ENCODE data around the gene FANCG.

Gene FANCG

DNA sequence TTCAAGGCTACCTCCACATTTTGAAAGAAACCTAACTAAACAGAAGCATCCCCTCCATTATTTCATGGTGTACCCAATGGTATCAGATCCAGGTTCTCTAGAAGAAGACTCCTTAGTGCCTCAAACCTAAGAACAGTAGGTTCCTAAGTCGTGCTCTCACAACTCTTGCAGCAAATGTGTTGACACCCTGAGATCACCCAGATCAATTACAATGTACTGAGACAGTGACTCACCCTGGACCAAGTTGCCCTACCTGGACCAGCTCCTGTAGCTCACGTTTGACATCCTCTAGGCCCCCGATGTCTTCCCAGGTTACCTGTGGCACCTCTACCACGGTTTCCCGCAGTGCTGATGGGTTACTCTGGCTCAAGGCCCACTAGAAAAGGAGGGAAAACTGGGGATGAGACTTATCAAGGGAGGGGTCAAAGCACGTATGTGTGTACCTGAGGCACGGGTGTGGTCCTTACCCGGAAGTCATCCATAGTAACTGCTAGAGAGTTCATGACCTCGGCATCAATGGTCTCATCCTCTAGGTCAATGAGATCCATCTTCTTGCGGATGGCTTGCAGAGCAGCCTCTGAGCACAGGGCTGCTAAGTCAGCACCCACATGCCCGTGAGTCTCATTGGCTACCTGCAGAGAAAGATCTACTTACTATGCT is 19.1 kb downstream of the FANCG start:
- no peak for DNase-seq

DNA sequence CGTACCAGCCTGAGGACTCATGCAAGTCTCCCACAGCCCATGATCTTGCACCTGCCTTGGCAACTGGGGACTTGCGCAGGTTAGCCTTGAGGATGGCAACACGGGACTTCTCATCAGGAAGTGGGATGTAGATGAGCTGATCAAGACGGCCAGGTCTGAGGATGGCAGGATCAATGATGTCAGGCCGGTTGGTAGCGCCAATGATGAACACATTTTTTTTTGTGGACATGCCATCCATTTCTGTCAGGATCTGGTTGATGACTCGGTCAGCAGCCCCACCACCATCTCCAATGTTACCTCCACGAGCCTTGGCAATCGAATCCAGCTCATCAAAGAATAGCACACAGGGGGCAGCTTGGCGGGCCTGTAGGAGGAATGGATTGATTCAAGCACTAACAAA is 20.3 kb downstream of the FANCG start:
- no peak for DNase-seq

DNA sequence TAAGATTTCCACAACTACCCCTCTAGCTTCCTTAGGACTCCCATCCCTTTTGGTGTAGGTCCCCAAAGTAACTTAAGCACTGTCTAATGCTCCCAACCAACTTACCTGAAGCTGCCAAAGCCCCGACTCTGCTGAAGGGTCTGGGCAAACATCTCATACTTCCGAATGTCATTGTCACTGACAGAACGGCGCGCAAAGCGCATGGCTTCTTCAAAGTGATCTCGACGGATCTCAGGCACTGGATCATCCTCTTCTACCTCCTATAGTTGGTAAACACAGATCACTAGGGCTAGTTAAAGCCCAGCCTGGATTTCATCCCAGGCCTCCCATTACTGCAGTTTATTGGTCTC is 22.5 kb downstream of the FANCG start:
- DNase-seq: no peak

DNA sequence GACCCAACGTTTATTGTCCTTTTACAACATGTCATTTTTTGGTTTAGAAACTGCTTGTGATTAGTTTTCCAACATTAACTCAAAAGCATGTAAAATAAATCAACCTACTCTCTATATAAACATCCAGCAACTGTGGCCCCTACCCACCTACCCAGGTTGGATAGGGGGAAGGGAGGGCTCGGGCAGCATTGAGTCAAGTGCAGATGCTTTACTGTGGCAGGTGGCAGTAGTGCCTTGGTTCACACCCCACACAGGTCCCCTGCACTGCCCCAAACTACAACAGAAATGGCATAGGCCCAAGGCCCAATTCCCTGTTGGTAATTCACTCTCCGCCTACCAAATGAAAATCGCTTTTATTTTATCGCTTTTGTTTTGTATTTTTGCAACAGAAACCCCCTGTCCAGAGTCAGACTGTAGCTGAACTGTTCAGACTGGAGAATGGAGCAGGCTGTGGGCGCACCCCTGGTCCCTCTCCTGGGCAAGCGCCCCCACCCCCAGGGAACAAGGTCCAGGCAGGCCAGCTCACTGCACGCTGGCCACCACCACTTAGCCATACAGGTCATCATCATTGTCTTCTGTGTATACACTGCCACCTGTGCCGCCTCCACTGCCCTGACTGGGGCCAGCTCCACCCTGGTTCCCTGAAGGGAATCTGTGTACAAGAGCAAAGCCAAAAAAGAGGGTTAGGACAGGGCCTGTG is 23.0 kb downstream of the FANCG start:
- DNase-seq: no peak

DNA sequence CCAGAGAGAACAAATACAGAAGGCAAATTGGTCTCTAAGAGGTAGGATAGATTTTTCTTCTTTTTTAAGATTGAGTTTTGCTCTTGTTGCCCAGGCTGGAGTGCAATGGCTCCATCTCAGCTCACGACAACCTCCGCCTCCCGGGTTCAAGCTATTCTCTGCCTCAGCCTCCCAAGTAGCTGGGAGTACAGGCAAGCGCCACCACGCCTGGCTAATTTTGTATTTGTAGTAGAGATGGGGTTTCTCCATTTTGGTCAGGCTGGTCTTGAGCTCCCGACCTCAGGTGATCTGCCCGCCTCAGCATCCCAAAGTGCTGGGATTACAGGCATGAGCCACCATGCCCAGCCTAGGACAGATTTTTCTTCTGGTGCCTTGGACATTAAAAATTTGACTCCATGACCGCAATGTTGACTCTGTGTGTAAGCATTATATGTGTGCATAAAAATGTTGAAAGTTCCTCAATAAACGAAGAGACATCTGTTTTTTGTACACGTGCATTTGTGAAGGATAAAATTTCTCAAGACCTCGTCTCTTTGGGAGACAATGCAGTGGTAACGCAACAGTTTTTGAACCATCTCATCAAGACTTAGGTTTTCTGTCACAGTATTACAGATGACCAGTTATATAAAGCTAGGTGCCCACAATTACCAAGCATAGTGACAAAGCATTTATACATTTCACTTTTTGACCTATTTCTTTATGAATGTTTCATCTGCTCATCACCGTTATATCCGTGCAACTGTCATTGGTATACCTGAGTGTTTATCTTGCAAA is 24.7 kb downstream of the FANCG start:
- no peak for DNase-seq

DNA sequence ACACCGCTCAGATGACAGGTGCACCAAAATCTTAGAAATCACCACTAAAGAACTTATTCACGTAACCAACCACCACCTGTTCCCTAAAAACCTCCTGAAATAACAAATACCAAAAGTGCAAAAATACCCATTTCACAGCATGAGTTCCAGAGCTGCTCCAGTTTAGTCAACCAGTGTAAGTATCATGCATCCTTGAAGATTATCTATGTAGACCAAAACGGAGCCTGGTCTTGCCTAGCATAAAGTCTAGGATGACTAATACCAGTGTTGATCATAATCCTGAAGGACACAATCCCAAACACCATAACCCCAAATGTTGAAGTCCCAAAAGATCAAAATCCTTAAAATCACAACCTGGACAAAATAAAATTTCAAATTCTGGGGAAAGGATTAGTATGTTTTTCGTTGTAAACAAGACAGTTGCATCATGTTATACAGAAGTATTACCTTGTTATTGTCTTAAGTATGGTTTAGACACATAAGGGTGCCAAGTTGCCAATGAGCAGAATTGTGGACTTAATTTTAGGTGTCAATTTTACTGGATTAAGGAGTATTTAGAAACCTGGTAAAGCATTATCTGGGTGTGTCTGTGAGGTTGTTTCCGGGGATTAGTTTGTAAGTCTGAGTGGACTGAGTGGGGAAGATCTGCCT is 25.4 kb downstream of the FANCG start:
- DNase-seq: no peak

DNA sequence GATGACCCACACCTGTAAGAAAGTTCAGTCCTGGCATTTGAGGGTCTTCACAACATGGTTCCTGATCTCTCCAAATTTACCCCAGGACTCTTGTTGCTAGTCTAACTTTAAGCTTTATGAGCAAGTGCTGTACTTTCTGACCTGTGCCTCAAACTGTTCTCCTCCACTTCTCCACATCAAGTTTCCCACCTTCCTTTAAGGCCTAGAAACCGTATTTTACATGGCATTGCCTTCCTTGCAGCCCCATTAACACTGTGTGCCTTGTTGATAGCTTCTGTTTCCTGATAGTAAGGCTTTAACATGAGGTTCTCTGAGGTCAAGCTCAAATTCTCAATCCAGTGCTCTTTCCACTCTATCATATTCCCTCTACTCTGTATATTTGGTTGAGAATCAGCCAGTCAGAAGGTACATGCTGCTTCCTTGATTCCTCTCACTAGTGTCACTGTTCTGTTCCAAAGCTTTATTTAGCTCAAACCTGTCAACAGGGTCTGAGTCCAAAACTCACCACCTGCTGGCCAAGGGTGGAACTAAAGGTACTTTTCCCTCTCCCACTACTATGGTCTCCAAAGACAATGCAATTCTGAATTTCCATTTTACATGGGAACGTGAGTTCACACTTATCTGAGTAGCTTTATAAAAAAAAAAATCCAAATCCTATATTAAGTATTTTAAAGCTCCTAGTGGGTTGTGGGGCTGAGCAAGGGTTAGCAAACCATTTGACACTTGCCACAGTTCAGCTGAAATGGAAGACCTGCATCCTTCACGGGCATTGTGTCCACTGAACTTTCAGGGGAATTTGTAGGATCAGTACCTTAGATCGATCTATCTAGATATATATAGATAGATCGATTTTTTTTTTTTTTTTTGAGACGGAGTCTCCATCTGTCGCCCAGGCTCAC is 28.4 kb downstream of the FANCG start:
- DNase-seq: peak in 2 of 3 experiments; percentile 9 to 32

DNA sequence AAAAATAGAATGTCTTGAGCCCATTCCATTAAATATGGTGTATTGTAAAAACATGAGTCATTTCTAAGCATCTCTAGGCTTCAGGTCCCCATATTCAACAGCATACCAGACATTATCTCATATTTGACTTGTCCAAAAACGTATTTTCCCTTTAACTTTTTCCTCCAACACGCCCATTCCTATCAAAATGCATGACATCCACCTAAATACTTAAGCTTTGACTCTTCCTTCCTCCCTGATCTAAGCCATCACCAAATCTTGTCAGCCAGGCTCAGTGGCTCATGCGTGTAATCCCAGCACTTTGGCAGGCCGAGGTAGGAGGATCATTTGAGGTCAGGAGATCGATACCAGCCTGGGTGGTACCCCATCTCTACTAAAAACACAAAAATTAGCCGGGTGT is 31.2 kb downstream of the FANCG start:
- DNase-seq: no peak

DNA sequence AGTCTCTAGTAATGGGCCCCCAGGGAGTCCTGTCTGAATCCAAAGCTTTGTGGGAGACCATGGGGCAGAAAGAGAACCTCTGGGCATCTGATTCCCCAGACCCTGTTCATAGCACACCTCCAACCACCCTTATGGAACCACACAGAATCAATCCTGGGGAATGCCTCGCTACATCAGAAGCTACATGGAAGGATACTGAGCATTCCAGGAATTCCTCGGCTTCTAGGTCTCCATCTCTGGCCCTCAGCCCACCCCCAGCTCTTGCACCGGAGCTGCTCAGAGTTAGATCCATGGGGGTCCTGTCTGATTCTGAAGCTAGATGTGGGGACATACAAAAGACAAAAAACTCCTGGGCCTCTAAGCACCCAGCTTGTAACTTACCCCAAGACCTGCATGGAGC is 35.7 kb downstream of the FANCG start:
- DNase-seq: no peak

DNA sequence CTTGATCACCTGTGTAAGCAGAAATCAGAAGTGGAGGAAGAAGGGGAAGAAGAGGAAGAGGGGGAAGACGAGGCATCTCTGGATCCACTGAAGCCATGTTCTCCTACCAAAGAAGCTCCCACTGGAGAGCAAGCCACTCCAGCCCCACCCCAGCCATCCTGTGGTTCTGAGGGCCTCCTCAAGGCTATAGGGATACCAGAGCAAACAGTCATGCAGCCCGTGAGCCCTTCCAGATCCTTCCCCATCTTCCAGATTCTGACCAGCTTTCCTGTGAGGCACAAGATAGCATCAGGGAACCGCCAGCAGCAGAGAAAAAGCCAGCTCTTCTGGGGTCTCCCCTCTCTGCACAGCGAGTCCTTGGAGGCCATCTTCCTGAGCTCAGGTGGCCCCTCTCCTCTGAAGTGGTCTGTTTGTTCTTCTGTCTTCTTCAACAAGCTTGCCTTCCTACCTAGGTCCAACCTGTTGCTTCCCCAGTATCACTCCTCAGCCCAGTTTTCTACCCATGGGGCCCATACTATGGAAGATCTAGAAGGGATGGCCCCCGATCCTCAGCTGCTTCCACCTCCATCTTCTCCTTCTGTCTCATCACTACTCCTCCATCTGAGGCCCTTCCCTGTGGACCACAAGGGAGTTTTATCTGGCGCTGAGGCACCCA is 36.7 kb downstream of the FANCG start:
- no peak for DNase-seq

DNA sequence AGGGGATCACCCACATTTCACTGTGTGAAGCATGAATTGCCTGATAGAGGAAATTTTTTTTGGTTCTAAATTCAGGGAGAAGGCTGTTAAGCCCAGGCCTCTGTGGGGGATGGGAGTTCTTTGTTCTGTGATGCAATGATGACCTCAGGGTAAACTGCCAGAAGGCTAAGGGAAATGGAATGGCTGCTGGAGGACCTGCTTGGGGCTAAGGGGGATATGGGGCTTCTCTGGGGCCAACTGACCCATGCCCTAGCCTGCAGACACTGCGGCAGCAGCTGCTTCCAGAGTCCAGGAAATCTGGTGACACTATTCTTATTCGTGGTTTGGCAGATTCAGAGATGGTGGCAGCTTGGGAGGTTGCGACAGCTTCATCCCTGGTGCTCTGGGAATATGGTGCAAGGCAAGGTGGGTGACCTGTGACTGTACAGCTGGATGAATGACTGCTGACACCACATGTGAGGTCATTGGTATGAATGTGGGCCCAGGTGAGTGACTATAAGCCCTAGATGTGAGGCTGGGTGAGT is 37.6 kb downstream of the FANCG start:
- no peak for DNase-seq

DNA sequence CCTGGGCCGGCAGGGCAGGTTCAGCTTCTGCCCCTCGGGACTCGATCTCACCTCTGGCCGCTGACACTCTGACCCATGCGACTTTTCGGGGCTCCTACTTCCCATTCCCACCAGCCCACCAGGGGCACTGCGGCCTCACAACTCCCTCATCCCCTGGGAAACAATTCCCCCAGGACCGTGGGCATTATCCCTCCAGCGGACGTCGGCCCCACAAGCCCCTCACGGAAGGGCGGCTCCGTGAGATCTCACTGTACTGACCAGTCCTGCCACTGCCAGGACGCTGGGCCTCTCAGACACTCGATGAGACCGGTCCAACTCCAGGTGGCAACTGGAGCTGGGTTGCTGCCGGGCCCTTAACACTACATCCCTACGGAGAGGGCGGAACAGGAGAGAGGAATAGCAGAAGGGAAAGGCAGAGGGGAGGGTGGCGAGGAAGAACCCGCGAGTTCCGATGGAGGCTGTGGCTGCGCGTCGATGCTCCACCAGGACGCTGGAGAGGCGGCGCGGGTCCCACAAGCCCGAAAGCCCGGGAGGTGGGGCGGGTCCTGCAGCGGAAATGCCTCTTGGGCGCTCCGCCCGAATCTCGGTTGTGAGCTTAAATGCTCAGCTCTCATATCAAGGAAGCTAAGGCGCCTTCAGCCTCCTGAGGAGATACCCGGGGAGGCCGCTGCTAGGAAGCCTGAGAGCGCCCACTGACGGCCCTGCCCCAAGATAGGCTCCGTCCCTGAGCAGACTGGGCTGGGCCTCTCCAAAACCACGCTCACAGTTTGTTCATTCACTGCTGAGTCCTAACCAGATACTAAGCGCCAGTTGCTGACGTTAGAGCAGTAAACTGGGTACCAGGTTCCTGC is 43.7 kb downstream of the FANCG start:
- no peak for DNase-seq

DNA sequence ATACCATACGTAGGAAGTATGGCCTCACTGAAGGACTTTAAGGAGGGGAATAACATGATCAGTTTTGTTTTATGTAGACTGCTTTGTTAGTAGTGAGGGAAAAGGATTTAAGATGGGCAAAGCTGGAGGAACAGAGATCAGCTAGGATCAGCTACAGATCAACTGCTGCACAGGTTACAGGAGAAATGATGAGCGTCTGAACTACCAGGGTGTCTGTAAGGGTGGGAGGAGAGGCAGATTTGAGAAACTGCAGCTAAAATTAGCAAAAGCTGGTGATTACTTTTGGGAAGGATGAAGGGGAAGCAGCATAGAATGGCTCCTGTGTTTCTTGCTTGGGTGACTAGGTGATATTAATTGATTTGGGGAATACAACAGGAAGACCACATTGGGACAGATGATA is 46.6 kb downstream of the FANCG start:
- no peak for DNase-seq

DNA sequence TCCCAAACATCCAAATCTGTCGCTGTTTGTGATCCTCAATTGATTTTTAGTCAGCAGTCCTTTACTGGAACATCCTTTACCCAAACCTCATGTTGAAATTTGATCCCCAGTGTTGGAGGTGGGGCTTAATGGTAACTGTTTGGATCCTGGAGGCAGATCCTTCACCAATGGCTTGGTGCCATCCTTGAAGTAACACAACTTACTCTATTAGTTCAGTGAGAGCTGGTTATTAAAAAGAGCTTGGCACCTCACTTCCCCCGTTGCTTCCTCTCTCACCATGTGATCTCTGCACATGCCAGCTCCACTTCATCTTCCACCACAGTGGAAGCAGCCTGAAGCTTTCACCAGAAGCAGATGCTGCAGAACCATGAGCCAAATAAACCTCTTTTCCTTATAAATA is 49.9 kb downstream of the FANCG start:
- no peak for DNase-seq

DNA sequence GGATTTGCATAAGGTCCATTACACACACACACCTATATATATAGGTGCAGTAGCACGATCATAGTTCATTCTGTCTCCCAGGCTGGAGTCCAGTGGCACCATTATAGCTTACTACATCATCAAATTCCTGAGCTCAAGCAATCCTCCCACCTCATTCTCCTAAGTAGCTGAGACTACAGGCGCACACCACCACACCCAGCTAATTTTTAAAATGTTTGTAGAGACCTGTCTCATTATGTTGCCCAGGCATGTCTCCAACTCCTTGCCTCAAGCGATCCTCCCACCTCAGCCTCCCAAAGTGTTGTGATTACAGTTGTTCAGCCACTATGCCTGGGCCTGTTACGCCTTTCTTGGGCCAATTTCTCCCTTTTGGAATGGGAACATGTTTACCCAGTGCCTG is 50.5 kb downstream of the FANCG start:
- DNase-seq: no peak

DNA sequence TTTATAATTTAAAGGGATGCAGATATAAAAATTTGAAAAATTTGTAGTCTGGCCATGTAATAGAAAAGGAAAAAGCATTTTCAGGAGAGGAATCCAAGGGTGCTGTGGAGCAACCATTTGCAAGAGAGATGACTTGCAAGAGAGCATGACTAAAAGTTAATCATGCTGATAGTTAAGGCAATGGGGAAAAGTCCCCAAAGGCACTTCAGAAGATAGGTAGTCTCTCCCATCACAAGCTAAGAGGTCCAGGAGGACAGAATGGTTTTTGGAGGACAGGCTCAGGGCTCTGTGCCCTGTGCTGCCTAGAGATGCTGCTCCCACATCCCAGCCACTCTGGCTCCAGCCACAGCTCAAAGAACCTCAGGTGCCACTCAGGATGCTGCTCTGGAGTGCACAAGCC is 51.4 kb downstream of the FANCG start:
- DNase-seq: no peak

DNA sequence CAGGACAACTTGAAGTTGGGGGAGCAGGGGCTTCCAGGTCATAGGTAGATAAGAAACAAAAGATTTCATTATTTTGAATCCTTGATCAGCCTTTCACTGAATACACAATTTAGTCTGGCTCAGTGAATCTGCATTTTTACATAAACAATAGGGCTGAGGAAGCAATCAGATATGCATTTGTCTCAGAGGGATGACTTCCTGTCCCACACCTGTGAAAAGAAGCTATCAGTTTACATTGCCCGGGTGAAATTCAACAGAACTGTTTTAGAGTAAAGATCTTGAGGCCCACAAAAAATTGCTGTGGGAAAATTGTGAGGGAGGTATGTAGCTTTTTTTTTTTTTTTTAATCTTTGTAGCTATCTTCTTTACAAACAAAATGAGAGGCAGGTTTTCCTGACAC is 51.9 kb downstream of the FANCG start:
- DNase-seq: no peak

DNA sequence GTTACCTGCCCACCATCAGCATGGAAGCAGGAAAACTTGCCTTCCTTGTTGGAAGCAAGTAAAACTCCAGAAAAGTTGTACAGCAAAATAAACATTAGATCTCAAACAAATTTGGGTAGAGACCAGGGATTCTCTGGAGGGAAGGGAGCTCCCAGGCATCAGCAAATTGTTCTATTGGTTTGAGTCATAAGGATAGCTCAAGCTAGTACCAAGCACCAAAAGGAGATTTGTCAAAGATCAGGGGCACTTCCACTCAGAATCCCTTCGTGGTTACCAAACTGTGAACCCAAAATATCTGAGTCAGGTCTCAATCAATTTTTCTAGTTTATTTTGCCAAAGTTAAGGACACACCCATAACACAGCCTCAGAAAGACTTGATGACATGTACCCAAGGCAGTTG is 52.4 kb downstream of the FANCG start:
- no peak for DNase-seq

DNA sequence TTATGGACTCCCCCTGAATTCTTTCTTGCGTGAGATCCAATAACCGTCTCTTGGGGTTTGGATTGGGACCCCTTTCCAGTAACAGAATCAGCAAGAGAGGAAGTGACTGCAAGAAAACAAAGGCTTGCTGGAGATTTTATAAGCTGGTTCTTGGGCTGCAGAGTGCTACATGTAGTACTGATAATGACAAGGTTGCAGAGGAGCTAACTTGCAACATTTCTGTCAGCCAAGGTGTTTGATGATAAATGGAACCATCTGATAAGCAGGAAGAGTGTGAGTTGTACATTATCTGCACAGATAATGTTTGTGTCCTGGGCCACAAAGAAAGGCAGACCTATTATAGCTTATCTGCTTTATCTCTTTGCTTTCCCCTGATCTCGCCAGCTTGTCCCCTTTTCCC is 53.1 kb downstream of the FANCG start:
- no peak for DNase-seq
